Pancreas (tissue), 10 donors: Measurements from ENCODE around the gene MED26. TPM values are rescaled to one million over a fixed set of nuclear protein-coding genes. Genes with fewer than 3 reads are reported as not detected.
A peak's percentile ranks its signal among the peaks of the same experiment; 100 is the strongest.

ENCODE experiments used
- ATAC-seq, 4 donors: fragments of 200-7000 bp; cut with Tn5 transposase; one replicate each; pipeline versions ENCODE4 v1.8.0 to v1.9.1; 2020; ENCODE audit warnings: mild to moderate bottlenecking in 4 of 4, moderate library complexity in 4 of 4
- DNase-seq, 6 donors: peaks; one replicate each; pipeline ENCODE4 v3.0.0-alpha.2; 2020
- FAIRE-seq: peaks from 2 replicates; lab custom pipeline; 2012; peaks lifted over from hg19 to GRCh38; lab: Jason Lieb, UNC
- H3K27ac ChIP-seq, 4 donors: fragments of 200-600 bp; sonication (generic); 1 replicate in 3 of 4; 2 replicates in 1 of 4; pipeline versions ENCODE4 v1.5.0 to v1.8.0; 2020
- H3K27me3 ChIP-seq, 4 donors: fragments of 200-600 bp; one replicate each; pipeline ENCODE4 v1.8.0; 2021
- H3K36me3 ChIP-seq, 3 donors: fragments of 200-600 bp; sonication (generic) in 1 of 3; one replicate each; pipeline versions ENCODE4 v1.5.0 to v1.8.0; 2020 to 2021
- H3K4me1 ChIP-seq, 3 donors: fragments of 200-600 bp; one replicate each; pipeline ENCODE4 v1.8.0; 2021
- H3K4me3 ChIP-seq, 4 donors: fragments of 200-600 bp; sonication (generic) in 2 of 4; one replicate each; pipeline versions ENCODE4 v1.5.0 to v1.8.0; 2020 to 2021
- H3K9me3 ChIP-seq, 4 donors: fragments of 200-600 bp; one replicate each; pipeline ENCODE4 v1.8.0; 2021
- CTCF ChIP-seq, 4 donors: fragments of 200-600 bp; sonication (generic) in 3 of 4; IDR thresholded peaks; one replicate each; pipeline versions ENCODE4 v1.5.0 to v1.8.0; 2021; ENCODE audit warnings: antibody characterized with exemption in 4 of 4
- WGBS, 2 donors: extraction: QIAGEN DNeasy Blood & Tissue Kit; methylation state at CpG; one replicate each; pipeline ENCODE4 v1.1.7; 2013; 5-methylcytosine and 5-hydroxymethylcytosine counted together
- intact Hi-C, 3 donors: fragments of 100-400 bp; cut with DNase I; formaldehyde crosslinking; loops; one replicate each; pipeline versions ENCODE4 v1.11.1 to v1.14.2; 2022
- polyA plus RNA-seq, 2 donors: library from polyadenylated mRNA; stranded (reverse); fragments of 200-250 nt; gene quantifications; one replicate each; pipeline ENCODE4 v1.2.3, GENCODE V29; 2013
- total RNA-seq, 6 donors: library from RNA; stranded (reverse); fragmentation: NEBNext Ultra II Directional in 4 of 6; extraction: Animal tissue kit (Norgen Biotek cat#: 25700) in 4 of 6; gene quantifications; one replicate each; pipeline versions ENCODE4 v1.2.1 to v1.2.4, GENCODE V29; 2021 to 2023
- donor health status: healthy with polysubstance abuse.
- donor health status: DM: no; HTN: no; CAD: no; lungs with moderate emphysema.
- donor health status: DM: no; HTN: no; CAD: no.
- donor health status: control.
- donor health status: control.
- donor health status: Bipolar disorder and iron deficiency.
- donor health status: DM: yes; HTN: yes; CAD: no.
- donor health status: DM: no; HTN: no; CAD: no.
- donor health status: DM: no; HTN: no; CAD: no.
- donor health status: DM: yes; HTN: yes; CAD: no.

The MED26 gene
- total and polyA plus RNA-seq, 8 donors = 3.7 to 7.1 (median 4.0) TPM

GRCh38 chr19:16619457-16619856 is 8.5 kb downstream of the MED26 start:
- Histone ChIP-seq H3K4me1 (peaks cover 0 to 17% (median 6%) of the 10 kb centered on the region in 3 donors), H3K27ac (no peak overlapping the region), H3K36me3 (no peaks in the 10 kb centered on the region), H3K4me3 (no peak overlapping the region), H3K27me3 (no peaks in the 10 kb centered on the region), H3K9me3 (no peaks in the 10 kb centered on the region)
- no peak for FAIRE-seq
- no peak for TF ChIP-seq CTCF (IDR thresholded peaks at IDR 0.05)
- peak in 2 of 6 donors; percentile 51 to 56 for DNase-seq
- peak; percentile 11 to 58 (median 44) for ATAC-seq
- 31 to 33% methylated on average over 7 of the region's 7 CpGs for WGBS, 2 donors
- intact Hi-C loops = no loop called here

GRCh38 chr19:16618248-16618647 is 9.8 kb downstream of the MED26 start:
- ATAC-seq (no peak), FAIRE-seq (no peak), DNase-seq (peak in 1 of 6 donors; percentile 20)
- H3K27me3 ChIP-seq = no peaks in the 10 kb centered on the region
- H3K9me3 ChIP-seq = no peaks in the 10 kb centered on the region
- no peak overlapping the region for H3K4me3 ChIP-seq
- H3K4me1 ChIP-seq = peaks cover 0 to 13% (median 4%) of the 10 kb centered on the region in 3 donors
- intact Hi-C loops = no loop called here
- TF ChIP-seq CTCF (IDR thresholded peaks at IDR 0.05) = no peak
- H3K36me3 ChIP-seq = no peaks in the 10 kb centered on the region
- 93 to 99% methylated on average over 7 of the region's 7 CpGs for WGBS, 2 donors
- H3K27ac ChIP-seq = no peak overlapping the region

- H3K36me3 ChIP-seq = no peaks in the 10 kb centered on the region
- no peak overlapping the region for H3K4me3 ChIP-seq
- intact Hi-C loops = no loop called here
- DNase-seq = no peak
- 38 to 50% methylated on average over 1 of the region's 1 CpG for WGBS, 2 donors
- FAIRE-seq = no peak
- no peaks in the 10 kb centered on the region for H3K9me3 ChIP-seq
- no peaks in the 10 kb centered on the region for H3K27me3 ChIP-seq
- ATAC-seq = no peak
- H3K27ac ChIP-seq = no peak overlapping the region
- peaks cover 0 to 18% (median 13%) of the 10 kb centered on the region in 3 donors for H3K4me1 ChIP-seq
- no peak for TF ChIP-seq CTCF (IDR thresholded peaks at IDR 0.05)
Measured at GRCh38 chr19:16615808-16616207, 12.2 kb downstream of the MED26 start.

GRCh38 chr19:16614941-16615340 is 13.1 kb downstream of the MED26 start:
- no peaks in the 10 kb centered on the region for H3K36me3 ChIP-seq
- H3K9me3 ChIP-seq = no peaks in the 10 kb centered on the region
- 30 to 38% methylated on average over 2 of the region's 2 CpGs for WGBS, 2 donors
- peaks cover 0 to 15% (median 7%) of the 10 kb centered on the region in 3 donors for H3K4me1 ChIP-seq
- TF ChIP-seq CTCF (IDR thresholded peaks at IDR 0.05) = no peak
- no peak for FAIRE-seq
- no peak overlapping the region for H3K27ac ChIP-seq
- no peak for ATAC-seq
- DNase-seq = no peak
- intact Hi-C loops = no loop called here
- H3K27me3 ChIP-seq = no peaks in the 10 kb centered on the region
- no peak overlapping the region for H3K4me3 ChIP-seq

GRCh38 chr19:16613841-16614240 is 14.2 kb downstream of the MED26 start:
- no peak for TF ChIP-seq CTCF (IDR thresholded peaks at IDR 0.05)
- no peaks in the 10 kb centered on the region for H3K27me3 ChIP-seq
- H3K36me3 ChIP-seq = no peaks in the 10 kb centered on the region
- no peak for DNase-seq
- H3K27ac ChIP-seq = no peak overlapping the region
- intact Hi-C loops = no loop called here
- no peaks in the 10 kb centered on the region for H3K9me3 ChIP-seq
- no peak for ATAC-seq
- WGBS, 2 donors = 82 to 86% methylated on average over 2 of the region's 2 CpGs
- no peak overlapping the region for H3K4me3 ChIP-seq
- no peak for FAIRE-seq
- H3K4me1 ChIP-seq = peaks cover 0 to 15% (median 2%) of the 10 kb centered on the region in 3 donors
